ENCODE measurements around the gene UNC93A. TPM values are rescaled to one million over a fixed set of nuclear protein-coding genes. Genes with fewer than 3 reads are reported as not detected.
"Not testable (repeated sequence)": the region's sequence is repeated elsewhere in the genome, so short reads cannot be mapped to it uniquely, and the experiment has no call there.

Gene UNC93A
- total RNA-seq, 1 experiment from 2014 or later: not detected

- DNase-seq (ENCODE audit: low spot score): no peak
- in situ Hi-C loops (cut with HindIII; ENCODE audit: low sequenced_read_pairs): no loop called here
Observed at GRCh38 chr6:167356874-167357273, 65.8 kb downstream of the UNC93A start.

GRCh38 chr6:167358394-167358793 lies 67.3 kb downstream of the UNC93A start:
- in situ Hi-C loops (cut with HindIII; ENCODE audit: low sequenced_read_pairs); DNase-seq (ENCODE audit: low spot score): not testable (repeated sequence)

- in situ Hi-C loops (cut with HindIII; ENCODE audit: low sequenced_read_pairs); DNase-seq (ENCODE audit: low spot score): not testable (repeated sequence)
Observed at GRCh38 chr6:167361170-167361569, 70.1 kb downstream of the UNC93A start.

Other genes with a start within 250 kb of the UNC93A start
- gene CCR6, start 168.2 kb upstream of the UNC93A start, total RNA-seq (2014; rRNA removed; shearing (Covaris generic)): not detected in 2 replicates
- not detected in 2 replicates for gene GPR31, start 133.3 kb upstream of the UNC93A start, total RNA-seq (2014; rRNA removed; shearing (Covaris generic))
- gene TTLL2, start 33.8 kb downstream of the UNC93A start, total RNA-seq (2014; rRNA removed; shearing (Covaris generic)): not detected in 2 replicates